Activated gamma-delta T cell treated with Interleukin-2 at 50 U/mL for 16 hours (primary cell): Measurements from ENCODE around the gene ADNP.

Experiments used
- DNase-seq: peaks from one replicate; pipeline ENCODE4 v3.0.0-alpha.2; 2020

ADNP gene

DNA sequence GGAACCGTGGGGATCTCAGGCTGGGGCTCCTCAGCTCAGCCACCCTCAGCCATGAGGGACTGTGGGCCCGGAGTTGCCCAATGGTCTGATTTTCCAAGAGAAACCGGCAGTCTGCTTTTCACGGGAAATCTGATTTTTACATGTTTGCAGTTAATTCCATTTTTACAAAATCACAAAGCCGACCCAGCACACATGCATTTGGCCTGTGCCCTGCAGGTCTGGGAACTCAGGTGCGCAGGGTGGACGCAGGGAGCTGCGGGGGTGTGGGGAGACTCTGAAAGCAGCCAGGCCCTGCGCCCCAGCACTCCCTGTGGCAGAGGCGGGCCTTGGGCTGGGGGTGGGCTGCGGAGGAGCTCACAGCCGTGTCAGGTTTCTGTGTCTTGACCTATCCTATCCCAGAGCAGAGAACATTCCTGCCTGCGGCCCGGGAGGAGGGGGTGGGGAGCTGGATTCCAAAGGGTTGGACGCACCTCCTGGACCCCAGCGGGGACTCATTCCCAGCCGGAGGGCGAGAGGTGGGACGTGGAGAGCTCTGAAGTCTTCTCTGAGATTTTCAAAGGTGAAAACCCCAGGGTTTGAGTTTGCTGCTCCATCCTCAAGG is 60.6 kb downstream of the ADNP start:
- no peak for DNase-seq

DNA sequence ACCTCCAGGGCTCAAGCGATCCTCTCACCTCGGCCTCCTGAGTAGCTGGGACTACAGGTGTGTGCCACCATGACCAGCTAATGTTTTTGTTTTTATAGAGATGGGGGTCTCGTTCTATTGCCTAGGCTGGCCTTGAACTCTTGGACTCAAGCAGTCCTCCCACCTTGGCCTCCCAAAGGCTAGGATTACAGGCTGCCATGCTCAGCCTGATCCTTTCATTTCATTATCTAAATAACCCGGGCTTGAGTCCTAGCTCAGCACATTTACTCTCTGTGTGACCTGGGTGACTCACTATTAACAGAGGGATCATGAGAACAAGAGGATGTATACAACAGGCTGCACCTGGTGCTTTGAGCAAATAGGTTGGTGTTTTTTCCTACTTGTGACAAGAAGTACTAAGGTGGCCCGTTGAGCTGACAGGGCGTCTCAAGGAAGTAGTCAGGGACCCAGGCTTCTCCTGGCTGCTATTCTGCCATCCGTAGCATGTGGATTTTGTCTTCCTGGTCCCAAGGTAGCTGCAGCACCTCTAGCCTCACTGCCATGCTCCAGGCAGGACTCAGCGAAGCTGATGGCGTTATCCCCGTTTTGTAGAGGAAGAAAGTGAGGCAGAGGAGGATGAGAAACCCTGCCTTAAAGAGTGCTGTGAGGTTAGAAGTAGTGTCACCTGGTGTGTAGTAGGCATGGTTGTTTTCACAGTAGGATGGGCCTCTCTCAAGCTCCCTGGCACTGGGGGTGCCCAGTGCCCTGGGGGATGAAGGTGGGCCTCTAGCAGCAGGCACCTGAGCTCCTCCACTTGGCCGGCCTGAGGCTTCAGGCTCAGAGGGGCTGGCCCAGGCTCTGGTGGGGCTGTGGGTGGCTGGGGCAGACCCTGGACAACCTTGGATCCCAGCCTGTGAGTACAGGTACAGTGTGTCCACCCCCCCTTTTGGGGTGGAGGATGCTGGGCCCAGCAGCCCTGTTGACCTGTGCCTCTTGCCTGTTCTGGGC is 62.4 kb downstream of the ADNP start:
- DNase-seq: no peak

DNA sequence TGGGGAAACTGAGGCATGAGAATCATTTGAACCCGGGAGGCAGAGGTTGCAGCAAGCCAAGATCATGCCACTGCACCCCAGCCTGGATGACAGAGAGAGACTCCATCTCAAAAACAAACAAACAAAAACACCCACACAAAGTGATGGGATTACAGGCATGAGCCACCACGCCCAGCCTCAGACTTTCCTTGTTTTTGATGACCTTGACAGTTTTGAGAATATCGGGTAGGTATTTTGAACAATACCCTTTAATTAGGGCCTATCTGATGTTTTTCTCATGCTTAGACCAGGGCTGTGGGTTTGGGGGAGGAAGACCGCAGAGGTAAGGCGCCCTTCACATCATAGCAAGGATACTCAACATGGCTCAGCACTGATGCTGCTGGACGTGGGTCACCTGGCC is 63.4 kb downstream of the ADNP start:
- no peak for DNase-seq

DNA sequence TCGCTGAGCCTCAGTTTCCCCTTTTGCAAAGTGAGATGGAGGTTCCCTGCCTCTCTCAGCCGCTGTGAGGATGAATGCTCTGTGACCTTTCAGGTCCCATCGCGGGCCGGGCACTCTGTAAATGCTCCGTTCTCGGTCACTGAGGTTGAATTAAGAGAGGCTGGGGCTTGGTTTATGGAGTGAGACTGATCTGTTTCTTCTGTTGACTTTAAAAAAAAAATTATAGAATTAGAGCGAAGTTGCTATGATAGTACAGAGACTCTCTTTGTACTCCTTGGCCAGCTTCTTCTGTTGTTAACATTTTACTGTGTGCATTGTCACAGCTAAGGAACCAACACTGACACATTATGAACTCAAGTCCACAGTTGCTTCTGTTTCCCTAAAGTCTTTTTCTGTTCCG is 64.4 kb downstream of the ADNP start:
- no peak for DNase-seq

DNA sequence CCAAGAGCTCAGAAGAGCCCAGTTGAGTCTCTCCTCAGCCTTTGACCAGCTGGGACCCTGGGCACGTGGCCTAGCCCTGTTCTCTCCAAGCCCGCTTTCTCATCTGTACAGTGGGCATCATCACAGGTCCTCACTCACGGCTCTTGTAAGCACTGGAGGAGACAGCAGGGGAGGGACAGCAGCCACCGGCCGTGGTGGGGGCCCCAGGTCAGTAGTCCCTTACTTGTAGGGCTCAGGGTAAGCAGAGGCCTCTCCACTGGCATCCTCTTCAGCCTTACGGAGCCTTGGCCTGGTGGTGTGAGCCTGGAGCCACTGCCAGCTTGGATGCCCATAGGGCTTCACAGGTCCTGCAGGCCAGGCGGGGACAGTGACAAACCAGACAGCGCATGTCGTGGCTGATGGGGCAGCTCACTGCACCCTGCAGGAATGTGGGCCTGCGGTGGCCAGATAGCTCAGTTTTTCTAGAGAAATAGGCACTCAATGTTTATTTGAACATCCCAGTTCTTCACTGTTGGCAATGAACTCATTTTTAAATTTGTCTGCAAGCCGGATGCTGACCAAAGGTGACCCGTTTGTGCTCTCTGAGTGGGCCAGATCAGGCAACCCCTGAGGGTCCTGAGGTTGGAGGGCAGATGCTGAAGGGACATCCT is 65.1 kb downstream of the ADNP start:
- DNase-seq: no peak

DNA sequence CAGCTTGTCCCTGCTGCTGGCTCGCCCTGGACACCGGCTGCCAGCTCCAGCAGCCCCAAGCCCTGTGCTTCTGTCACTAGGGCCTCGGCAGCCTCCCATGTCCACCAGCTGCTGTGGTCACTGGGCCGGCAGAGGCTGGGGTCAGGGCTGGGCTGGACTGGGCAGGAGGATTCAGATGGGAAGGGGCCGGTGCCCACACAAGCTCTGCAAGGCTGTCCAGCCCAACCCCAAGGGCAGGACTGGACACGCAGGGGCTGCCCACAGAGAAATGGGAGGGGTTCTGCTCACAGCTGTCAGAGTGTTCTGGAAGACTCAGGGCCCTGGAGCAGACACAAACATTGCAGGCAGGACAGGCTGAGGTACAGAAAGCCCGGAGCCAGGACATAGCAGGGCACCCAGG is 65.6 kb downstream of the ADNP start:
- DNase-seq: no peak

DNA sequence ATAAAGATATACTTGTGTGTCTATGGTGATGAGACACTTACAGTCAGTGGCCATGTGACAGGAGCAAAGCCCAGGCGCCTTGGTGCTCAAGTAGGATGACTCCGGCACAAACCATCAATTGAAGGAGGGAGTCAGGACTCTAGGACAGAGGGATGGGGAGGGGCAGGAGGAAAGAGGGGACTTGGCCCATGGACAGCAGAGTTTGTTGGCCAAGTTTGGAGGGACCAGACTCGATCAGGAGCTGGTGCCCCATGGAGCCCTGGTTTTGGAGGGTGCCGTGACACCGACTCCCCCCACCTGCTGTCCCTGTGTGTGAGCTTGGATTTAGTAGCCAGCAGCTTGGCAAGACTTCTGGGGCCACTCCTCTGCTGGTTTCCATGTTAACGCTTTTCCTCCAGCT is 66.1 kb downstream of the ADNP start:
- no peak for DNase-seq

DNA sequence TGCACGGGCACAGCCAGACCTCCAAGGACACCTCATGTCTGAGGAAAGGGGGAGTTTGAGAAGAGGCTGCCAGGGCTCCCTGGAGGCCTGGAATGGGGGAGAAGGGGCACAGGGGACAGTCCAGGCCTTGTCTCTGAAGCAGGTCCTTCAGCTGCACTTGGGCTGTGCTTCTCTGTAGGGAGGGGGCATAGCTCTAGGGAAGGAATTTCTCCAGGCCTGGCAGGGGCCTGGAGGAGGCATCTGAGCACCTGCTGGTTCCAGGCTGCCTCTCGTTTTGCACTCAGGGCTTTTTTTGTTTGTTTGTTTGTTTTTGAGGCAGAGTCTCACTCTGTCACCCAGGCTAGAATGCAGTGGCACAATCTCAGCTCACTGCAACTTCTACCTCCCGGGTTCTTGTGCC is 68.7 kb downstream of the ADNP start:
- no peak for DNase-seq

DNA sequence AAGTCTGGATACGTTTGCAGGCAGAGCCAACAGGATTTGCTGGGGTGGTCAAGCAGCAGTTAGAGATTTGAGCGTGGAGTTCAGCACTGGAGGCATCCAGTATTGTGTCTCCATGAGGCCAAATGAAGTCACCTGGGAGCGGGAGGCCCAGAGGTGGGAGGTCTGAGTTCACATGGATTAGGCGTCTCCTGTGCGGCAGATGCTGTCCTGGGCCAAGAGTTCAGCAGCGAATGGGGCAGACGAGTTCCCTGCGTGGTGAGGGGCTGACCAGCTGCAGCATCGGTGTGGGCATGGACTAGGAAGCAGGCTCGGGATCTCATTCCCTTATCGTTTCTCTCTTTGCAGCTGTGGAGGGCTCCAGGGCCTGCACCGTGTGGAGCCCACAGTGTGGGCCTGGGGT is 70.2 kb downstream of the ADNP start:
- DNase-seq: no peak

DNA sequence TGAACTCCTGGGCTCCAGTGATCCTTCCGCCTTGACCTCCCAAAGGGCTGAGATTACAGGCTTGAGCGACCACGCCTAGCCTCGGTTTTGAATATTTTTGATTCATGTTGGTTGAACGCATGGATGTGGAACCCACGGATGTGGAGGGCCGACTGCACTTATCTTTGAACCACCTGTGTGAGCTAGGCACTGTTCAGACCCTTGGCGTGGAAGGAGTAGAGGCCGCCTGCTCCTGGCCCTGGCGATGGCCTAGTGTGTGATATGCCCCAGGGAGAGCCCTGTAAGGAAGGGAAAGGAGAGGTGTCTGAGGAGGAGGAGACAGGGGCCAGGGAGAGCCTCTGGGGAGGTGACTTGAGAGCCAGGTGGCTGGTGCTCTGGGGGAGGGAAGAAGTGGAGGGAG is 72.1 kb downstream of the ADNP start:
- DNase-seq: no peak

DNA sequence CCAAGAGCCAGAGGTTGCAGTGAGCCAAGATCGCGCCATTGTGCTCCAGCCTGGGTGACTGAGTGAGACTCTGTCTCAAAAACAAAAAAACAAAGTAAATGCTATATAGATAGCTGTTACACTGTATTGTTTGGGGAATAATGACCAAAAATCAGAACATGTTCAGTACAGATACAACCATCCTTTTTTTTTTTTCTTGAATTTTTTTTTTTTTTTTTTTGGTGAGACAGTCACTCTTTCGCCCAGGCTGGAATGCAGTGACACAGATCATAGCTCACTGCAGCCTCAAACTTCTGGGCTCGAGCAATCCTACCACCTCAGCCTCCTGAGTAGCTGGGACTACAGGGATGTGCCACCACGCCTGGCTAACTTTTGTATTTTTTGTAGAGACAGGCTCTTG is 72.7 kb downstream of the ADNP start:
- no peak for DNase-seq

DNA sequence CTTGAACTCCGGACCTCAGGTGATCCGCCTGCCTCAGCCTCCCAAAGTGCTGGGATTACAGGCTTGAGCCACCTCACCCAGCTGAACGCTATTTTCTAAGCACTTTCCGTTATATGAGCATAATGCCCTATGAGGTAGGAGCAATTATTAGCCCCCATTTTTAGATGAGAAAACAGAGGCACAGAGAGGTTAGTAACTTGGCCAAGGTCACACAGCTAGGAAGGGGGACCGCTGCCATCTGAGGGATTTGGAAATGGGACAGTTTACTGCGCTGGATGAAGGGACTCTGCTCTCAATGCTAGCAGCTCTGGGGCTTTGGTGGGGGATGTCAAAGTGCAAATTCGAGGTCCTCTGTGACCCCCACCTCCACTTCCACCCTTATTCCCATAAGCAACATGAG is 73.9 kb downstream of the ADNP start:
- DNase-seq: no peak

DNA sequence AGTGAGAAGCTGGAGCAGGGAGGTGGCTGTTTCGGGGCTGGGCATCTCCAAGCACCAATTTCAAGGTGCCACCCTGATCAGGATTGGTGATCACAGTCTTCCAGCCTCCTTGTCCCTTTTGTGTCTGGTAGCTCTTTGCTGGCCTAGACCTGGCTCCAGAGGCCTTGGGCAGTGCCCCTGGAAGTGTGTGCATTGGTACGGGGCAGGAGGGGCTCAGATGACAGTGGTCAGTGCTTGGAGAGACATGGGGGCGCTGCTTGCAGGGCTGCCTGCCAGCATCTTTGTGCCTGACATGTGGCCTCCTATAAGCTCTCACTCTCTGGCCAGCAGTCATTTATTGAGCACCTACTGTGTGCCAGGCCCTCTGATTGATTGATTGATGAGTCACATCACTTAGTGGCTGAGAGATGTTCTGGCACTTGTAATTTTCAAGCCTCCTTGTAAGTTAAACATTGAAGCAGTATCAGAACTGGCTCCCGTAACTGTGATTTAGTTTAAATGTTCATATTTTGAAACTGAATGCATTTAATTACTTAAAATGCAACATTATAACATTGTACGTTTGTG is 74.7 kb downstream of the ADNP start:
- DNase-seq: no peak

DNA sequence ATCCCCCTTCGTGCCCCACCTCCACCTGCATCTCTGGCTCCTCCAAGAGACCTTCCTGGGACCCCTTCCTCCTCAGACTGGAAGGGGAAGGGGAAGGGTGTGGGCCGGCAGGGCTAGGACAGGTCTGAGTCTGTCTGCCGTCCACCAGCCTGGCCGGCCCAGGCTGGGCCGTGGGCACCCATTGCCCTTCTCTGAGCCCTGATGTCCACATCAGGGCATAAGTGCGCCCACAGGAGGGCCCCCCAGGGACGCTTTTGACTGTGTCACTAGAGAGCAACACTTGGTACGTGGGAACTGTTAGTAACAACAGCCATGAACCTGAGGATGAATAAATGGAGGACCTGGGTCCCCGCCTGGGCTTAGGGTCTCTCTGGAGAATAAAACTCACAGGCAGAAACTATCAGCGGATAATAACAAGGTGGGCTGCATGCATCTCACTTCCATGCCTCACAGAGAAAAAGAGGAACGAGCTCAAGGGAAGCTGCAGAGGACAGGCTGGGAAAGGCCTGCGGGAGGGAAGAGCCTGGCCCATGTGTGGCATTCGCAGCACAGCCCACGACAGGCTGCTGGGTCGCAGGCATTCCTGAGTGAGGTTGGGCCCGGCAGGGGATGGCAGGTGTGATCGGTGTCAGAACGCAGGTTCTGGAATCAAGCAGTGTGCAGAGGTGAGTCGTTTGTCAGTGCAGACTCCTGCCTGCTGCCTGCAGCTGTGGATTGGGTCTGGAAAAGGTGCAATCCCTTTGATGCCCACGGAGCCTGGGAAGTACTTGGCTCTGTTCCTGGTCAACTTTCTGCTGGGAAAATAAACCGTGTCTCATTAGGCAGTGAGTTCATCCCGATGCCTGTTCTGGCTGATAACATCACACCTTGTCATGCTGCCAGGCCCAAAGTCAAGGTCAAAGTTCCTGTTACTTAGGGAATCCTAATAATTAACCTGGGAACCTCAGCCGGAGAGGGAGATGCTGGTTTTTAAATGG is 75.5 kb downstream of the ADNP start:
- DNase-seq: no peak

DNA sequence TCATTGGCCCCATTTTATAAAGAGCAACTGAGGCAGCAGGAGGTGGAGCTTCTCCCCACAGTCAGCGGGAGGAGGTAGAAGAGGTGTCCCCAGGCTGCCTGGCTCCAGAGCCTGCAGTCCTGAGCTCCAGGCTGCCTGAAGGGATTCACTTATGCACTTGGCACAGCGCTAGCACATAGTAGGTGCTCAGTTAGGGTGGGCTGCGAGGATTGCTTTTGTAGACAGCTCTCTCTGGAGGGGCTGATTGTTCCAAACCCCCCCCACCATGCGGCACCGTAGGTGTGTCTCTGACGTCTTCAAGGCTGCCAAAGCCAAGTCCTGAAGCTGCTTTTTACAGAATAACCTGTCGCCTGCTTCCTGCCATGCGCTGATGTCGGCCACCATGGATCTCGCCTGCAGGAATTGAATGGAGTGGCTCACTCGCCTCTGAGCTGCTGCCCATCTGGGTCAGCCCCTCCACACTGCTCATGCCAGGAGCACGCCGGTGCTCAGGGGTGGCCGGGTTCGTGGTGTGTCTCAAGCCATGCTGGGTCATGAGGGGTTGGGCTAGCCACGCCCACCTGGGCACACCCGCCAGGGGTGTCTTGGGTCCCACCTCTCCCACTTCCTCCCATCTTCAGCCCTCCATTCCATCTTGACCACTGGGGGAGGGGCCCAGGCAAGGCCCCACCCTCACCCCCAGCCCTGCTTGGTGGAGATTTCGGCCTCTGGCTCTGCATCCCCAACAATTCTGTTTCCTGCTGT is 76.6 kb downstream of the ADNP start:
- no peak for DNase-seq

DNA sequence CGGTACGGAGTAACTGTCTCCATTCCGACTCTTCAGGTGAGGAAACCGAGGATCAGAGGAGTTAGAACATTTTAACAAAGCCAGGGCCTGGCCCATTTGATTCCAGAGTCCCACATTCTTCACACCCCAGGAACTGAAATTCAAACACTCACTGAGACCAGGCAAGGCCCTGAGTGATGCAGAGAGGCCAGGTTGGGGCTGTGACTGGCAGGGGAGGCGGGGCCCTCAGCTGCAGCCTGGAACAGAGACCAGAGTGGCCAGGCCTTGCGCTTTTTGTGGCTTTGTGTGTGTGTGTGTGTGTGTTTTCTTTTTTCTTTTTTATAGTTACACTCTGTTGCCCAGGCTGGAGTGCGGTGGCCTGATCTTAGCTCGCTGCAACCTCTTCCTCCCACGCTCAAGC is 79.2 kb downstream of the ADNP start:
- DNase-seq: no peak

DNA sequence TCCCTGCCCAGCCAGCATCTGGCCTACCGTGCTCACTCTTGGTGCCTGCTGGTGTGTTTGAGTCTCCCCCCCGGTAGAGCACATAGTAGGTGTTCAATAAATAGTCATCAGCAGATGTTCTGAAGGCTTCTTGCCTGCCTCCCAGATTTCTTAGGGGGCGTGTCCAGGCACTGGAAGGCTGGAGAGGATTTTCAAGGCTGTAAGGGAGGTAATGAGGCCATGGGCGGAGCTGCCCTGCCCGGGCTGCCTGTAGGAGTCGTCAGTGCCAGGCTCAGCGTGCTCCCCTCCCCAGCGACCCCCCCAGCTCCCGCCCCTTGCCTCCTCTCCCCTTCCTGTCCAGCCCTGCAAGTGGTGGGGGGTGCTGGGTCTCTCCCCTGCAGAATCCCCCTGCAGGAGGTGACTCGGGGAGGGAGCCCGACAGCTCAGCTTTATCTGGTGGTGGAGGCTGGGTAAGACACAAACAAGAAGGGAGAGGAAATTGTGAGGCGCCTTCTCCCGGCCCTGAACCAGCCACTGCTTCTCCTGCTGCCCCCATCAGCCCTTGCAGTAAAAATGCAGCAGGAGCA is 80.4 kb downstream of the ADNP start:
- no peak for DNase-seq

DNA sequence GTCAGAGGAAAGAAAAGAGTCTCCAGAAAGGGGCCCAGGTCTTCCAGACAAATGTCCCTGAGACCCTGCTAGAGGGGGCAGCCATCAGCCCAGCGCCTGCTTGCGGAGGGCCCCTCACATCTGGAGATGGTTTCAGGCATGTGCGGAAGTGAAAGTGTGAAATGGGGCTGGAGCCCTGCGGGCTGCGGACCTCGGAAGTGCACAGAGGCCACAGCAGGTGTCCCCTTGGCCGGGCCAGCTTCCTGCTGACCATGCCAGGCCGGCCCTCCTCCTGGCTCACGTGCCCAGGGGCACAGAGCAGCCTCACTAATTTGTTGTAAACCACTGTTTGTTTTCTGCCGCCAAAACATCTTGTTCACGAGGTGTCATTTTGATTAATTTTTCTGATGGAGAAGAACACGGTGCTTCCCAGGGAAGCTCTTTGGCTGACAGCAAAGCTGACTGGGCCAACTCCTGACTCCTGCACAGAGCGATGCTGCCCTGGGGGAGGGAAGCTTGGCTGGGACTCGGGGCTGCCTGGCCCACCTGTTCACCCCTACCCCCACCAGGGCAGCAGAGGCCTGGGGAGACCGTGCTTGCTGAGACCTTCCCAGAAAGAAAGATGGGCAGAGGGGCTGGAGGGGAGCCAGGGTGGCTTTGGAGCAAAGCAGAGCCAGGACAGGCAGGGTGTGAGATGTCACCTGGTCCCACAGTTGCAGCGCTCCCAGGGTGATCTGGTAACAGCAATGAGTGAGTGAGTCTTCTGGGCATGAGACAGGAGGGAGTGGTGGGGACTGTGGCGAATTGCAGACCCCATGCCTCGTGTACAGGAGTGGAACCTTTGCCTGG is 82.2 kb downstream of the ADNP start:
- DNase-seq: no peak

DNA sequence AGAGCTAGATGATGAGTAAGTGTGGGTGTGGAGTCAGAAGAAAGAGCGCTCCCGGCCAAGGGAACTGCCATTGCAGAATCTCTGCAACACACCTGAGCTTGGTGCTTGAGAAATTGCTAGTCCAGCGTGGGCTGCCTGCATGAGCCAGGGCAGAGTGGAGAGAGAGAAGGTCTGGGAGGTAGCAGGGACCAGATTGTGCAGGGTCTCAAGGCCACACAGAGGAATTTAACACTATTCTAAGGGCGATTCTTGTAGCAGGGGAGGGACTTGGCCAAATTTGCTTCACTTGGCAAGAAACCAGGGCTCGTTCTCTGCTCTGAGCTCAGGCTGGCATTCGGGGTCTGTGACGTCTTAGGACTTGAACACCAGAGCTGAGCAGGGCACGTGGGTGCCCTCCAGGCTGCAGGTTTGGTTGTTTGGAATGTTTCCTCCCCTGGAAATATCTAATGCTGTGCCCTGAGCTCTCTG is 82.9 kb downstream of the ADNP start:
- no peak for DNase-seq

DNA sequence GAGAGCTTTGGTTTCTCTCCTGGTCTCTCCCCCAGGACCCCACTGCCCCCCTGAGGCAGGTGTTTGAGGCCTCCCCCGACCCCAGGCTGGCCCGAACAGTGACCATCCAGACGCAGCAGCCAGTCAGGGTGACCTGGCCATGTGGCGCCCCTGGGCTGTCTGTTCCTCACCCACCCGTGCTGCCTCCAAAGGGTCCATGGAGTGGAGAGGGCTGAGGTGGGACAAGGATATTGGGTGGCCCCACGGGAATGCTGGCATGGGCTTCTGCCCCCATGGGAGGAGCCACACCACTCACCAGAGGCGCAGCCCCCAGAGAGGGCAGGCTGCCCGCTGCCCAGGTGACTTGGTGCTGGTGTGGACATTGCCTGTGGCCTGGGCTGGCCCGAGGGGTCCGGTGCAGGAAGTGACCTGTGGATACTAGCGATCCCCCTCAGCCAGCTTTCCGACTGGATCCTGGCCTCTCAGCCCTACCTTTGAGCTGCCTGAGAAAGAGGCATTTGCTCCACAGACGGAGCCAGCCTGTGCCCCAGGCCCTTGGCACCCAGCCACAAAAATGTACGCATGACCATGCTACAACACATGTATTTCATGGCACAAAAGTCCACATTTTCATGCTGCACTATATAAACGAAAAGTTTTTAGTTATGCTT is 85.5 kb downstream of the ADNP start:
- DNase-seq: no peak
